ENCODE data around the gene LRMDA. TPM values are rescaled to one million over a fixed set of nuclear protein-coding genes. Genes with fewer than 3 reads are reported as not detected.

LRMDA gene
- total RNA-seq, 1 donor from 2014 or later, result 2.1 TPM

DNA sequence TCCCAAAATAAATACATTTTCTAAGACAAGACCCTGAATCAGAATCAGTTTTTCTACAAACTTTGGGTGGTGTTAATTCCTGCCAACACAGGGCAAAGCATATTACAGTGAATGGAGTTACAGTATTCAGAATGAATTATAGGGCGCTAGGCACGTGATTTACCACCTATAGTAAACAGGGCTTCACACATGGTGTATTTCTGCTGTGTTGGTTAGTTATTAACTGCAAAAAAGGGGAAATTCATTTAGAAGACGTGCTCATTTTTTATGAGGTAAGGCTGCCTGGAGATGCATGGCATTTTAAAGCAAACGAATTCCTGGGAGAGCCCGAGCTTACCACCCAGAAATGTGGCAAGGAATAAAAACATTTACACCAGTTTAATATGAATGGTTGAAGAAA is 393.8 kb downstream of the LRMDA start:
- no peak overlapping the region for H3K4me3 Mint-ChIP-seq (ENCODE audit: unreplicated experiment)
- H3K27me3 Mint-ChIP-seq (ENCODE audit: unreplicated experiment), result peaks cover 2% of the 10 kb centered on the region
- no peaks in the 10 kb centered on the region for H3K36me3 Mint-ChIP-seq (ENCODE audit: unreplicated experiment)
- H3K4me1 Mint-ChIP-seq (ENCODE audit: low read depth, unreplicated experiment), result peaks cover 3% of the 10 kb centered on the region
- peaks cover 2% of the 10 kb centered on the region for H3K9me3 Mint-ChIP-seq (ENCODE audit: unreplicated experiment)
- DNase-seq, result no peak
- H3K27ac Mint-ChIP-seq (ENCODE audit: unreplicated experiment), result no peak overlapping the region
- TF ChIP-seq, protein P1, sequence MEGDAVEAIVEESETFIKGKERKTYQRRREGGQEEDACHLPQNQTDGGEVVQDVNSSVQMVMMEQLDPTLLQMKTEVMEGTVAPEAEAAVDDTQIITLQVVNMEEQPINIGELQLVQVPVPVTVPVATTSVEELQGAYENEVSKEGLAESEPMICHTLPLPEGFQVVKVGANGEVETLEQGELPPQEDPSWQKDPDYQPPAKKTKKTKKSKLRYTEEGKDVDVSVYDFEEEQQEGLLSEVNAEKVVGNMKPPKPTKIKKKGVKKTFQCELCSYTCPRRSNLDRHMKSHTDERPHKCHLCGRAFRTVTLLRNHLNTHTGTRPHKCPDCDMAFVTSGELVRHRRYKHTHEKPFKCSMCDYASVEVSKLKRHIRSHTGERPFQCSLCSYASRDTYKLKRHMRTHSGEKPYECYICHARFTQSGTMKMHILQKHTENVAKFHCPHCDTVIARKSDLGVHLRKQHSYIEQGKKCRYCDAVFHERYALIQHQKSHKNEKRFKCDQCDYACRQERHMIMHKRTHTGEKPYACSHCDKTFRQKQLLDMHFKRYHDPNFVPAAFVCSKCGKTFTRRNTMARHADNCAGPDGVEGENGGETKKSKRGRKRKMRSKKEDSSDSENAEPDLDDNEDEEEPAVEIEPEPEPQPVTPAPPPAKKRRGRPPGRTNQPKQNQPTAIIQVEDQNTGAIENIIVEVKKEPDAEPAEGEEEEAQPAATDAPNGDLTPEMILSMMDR (IDR thresholded peaks at IDR 0.05; ENCODE audit: partially characterized antibody, unreplicated experiment), result no peak

DNA sequence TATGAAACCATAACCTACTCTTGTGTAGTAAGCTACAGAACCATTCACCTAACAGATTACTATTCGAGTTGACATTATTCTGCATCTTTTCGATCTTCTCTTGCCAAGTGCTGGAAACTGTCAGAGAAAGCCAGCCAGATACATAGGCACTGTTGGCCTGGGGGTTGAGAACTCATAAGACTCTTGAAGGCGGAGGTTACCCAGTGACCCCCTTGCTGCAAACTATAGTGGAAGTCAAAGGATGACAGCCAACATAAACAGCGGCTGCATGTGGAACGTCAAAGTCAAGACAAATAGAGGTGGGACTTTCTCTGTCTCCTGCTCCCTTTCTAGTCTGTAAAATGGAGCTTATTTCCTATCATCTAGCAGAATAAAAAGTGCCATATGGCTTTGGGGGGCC is 394.2 kb downstream of the LRMDA start:
- Mint-ChIP-seq H3K4me1 (ENCODE audit: low read depth, unreplicated experiment) (no peaks in the 10 kb centered on the region), H3K27me3 (ENCODE audit: unreplicated experiment) (peaks cover 2% of the 10 kb centered on the region), H3K4me3 (ENCODE audit: unreplicated experiment) (no peak overlapping the region), H3K9me3 (ENCODE audit: unreplicated experiment) (peaks cover 2% of the 10 kb centered on the region), H3K36me3 (ENCODE audit: unreplicated experiment) (no peaks in the 10 kb centered on the region), H3K27ac (ENCODE audit: unreplicated experiment) (no peak overlapping the region)
- DNase-seq, result no peak
- TF ChIP-seq, protein P1 (IDR thresholded peaks at IDR 0.05; ENCODE audit: partially characterized antibody, unreplicated experiment), result no peak

DNA sequence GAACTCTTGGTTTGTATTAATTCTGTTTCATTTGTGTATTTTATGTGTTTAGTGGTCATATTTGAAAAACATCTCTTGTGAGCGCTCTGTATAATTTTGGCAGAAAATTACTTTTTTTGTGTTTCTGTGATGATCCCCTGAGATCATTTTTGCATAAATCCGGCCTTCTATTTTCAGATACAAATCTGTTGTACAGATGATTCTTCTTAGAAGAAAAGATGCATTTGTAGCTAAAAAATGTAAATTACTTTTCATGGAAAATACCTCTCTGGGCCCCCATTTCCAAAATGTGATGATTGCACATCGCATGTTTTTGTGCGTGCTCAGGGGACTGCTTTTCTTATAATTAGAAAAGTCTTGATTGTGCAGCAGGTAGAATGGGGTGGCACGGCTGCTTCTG is 395.4 kb downstream of the LRMDA start:
- peaks cover 2% of the 10 kb centered on the region for H3K9me3 Mint-ChIP-seq (ENCODE audit: unreplicated experiment)
- no peak overlapping the region for H3K27ac Mint-ChIP-seq (ENCODE audit: unreplicated experiment)
- no peaks in the 10 kb centered on the region for H3K4me1 Mint-ChIP-seq (ENCODE audit: low read depth, unreplicated experiment)
- H3K27me3 Mint-ChIP-seq (ENCODE audit: unreplicated experiment), result peaks cover 2% of the 10 kb centered on the region
- H3K36me3 Mint-ChIP-seq (ENCODE audit: unreplicated experiment), result no peaks in the 10 kb centered on the region
- no peak for DNase-seq
- H3K4me3 Mint-ChIP-seq (ENCODE audit: unreplicated experiment), result no peak overlapping the region
- TF ChIP-seq, protein P1 (IDR thresholded peaks at IDR 0.05; ENCODE audit: partially characterized antibody, unreplicated experiment), result no peak

DNA sequence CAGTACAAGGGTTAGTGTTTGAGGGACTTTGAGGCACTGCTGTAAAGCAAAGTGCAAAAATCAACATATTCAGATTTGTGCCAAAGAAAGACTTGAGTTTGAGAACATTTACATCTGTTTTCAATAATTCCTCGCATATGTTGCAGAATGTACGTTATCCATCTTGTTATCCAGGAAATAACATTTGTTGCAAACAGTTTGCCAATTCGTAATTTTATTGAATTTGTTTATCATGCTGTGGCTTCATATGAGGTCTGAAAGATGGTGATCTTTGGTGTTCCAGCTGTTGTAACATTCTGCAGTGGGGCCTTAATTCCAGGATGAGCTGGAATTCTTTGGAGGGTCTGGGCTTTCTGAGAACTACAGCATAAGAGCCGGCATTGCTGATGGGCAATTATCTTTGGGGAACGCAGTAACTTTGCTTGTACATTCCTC is 396.2 kb downstream of the LRMDA start:
- Mint-ChIP-seq H3K9me3 (ENCODE audit: unreplicated experiment) (peaks cover 2% of the 10 kb centered on the region), H3K4me1 (ENCODE audit: low read depth, unreplicated experiment) (no peaks in the 10 kb centered on the region), H3K4me3 (ENCODE audit: unreplicated experiment) (no peak overlapping the region), H3K27ac (ENCODE audit: unreplicated experiment) (no peak overlapping the region), H3K36me3 (ENCODE audit: unreplicated experiment) (peaks cover 6% of the 10 kb centered on the region), H3K27me3 (ENCODE audit: unreplicated experiment) (peaks cover 2% of the 10 kb centered on the region)
- TF ChIP-seq, protein P1 (IDR thresholded peaks at IDR 0.05; ENCODE audit: partially characterized antibody, unreplicated experiment), result no peak
- DNase-seq, result no peak

DNA sequence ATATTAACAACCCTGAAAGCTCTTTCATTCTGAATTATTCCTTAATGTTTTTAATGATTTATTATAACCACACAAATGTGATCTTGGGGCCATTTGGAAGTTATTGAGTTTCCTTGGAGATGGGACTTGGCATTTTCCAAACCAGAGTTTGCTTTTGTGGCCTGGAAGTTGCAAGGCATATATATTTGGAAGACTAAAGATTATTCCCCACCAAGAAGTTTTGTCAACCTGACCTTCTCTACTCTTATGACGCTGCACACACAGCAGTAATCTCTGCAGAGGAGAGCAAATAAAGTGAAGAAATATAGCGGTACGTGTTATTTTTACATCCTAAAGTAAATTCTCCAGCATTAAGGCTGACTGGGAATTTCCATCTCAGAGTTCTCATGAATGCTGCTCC is 397.0 kb downstream of the LRMDA start:
- H3K27me3 Mint-ChIP-seq (ENCODE audit: unreplicated experiment), result no peaks in the 10 kb centered on the region

More for the DNA sequence above, 397.0 kb downstream of the LRMDA start:
- H3K9me3 Mint-ChIP-seq (ENCODE audit: unreplicated experiment), result no peaks in the 10 kb centered on the region
- TF ChIP-seq, protein P1 (IDR thresholded peaks at IDR 0.05; ENCODE audit: partially characterized antibody, unreplicated experiment), result no peak
- H3K36me3 Mint-ChIP-seq (ENCODE audit: unreplicated experiment), result peaks cover 7% of the 10 kb centered on the region
- H3K4me3 Mint-ChIP-seq (ENCODE audit: unreplicated experiment), result no peak overlapping the region
- no peak overlapping the region for H3K27ac Mint-ChIP-seq (ENCODE audit: unreplicated experiment)
- no peak for DNase-seq
- no peaks in the 10 kb centered on the region for H3K4me1 Mint-ChIP-seq (ENCODE audit: low read depth, unreplicated experiment)
